Measurements from ENCODE around the gene ZNF444.
A peak's percentile ranks its signal among the peaks of the same experiment; 100 is the strongest.
"Not testable (repeated sequence)": the region's sequence is repeated elsewhere in the genome, so short reads cannot be mapped to it uniquely, and the experiment has no call there.

The ZNF444 gene

GRCh38 chr19:56140583-56141416, at the start of gene ZNF444:
Gene ZNF444, plus strand, starts transcription at chr19:56141287. Its CDS starts 5,625 bp downstream, at chr19:56146912.
- peak within 1 kb of the TSS; percentile 82 for H3K4me3 ChIP-seq (ENCODE audit: low read depth, low read length)
- H3K36me3 ChIP-seq (ENCODE audit: insufficient read depth, low read length), result no peaks in the 10 kb centered on the region
- H3K27ac ChIP-seq (ENCODE audit: low read depth, low read length), result peak within 1 kb of the TSS; percentile 78
- H3K79me2 ChIP-seq (ENCODE audit: control insufficient read depth, insufficient read depth, low read length, unreplicated experiment), result peaks cover 10% of the 10 kb centered on the region
- no peaks in the 10 kb centered on the region for H3K27me3 ChIP-seq (ENCODE audit: insufficient read depth, low read length)
- no peaks in the 10 kb centered on the region for H3K4me1 ChIP-seq (ENCODE audit: control insufficient read depth, insufficient read depth, low read length, unreplicated experiment)
- peak within 1 kb of the TSS; percentile 94 for H2AFZ ChIP-seq (ENCODE audit: low read length, unreplicated experiment)

- no peak overlapping the region for H3K4me3 ChIP-seq (ENCODE audit: low read depth, low read length)
- H3K27me3 ChIP-seq (ENCODE audit: insufficient read depth, low read length), result no peaks in the 10 kb centered on the region
- peaks cover 6% of the 10 kb centered on the region for H3K4me1 ChIP-seq (ENCODE audit: control insufficient read depth, insufficient read depth, low read length, unreplicated experiment)
- no peaks in the 10 kb centered on the region for H3K36me3 ChIP-seq (ENCODE audit: insufficient read depth, low read length)
- H2AFZ ChIP-seq (ENCODE audit: low read length, unreplicated experiment), result no peak overlapping the region
- peak overlapping the region; percentile 29; the same call in 1 of the 2 replicates for H3K27ac ChIP-seq (ENCODE audit: low read depth, low read length)
- peaks cover 18% of the 10 kb centered on the region for H3K79me2 ChIP-seq (ENCODE audit: control insufficient read depth, insufficient read depth, low read length, unreplicated experiment)
These were observed 49.1 kb upstream of the ZNF444 start for GRCh38 chr19:56091751-56092546.

DNA sequence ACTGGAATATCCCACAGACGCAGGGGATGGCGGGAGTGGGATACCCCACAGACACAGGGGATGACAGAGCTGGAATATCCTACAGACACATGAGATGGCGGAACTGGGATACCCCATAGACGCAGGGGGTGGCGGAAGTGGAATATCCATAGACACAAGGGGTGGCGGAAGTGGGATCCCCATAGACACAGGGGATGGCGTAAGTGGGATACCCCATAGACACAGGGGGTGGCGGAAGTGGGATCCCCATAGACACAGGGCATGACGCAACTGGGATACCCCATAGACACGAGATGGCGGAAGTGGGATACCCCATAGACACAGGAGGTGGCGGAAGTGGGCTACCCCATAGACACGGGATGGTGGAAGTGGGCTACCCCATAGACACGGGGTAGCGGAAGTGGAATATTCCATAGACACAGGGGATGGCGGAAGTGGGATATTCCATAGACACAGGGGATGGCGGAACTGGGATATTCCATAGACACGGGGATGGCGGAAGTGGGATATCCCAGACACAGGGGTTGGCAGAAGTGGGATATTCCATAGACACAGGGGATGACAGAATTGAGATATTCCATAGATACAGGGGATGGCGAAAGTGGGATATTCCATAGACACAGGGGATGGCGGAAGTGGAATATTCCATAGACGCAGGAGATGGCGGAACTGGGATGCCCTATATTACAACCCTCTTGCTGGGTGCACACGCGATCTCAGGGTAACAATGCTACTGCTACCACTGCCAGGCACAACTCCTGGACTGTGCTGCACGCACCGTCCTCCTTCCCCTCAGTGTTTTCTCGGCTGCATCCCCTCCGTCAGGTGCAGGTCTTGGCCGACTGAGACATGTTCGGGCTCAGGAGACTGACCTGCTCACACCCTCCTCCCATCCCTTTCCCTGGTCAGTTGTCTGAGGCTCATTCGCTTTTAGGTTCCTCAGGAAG, 48.1 kb upstream of the ZNF444 start:
- Histone ChIP-seq H3K79me2 (ENCODE audit: control insufficient read depth, insufficient read depth, low read length, unreplicated experiment) (peaks cover 18% of the 10 kb centered on the region), H2AFZ (ENCODE audit: low read length, unreplicated experiment) (no peak overlapping the region), H3K27me3 (ENCODE audit: insufficient read depth, low read length) (no peaks in the 10 kb centered on the region), H3K4me1 (ENCODE audit: control insufficient read depth, insufficient read depth, low read length, unreplicated experiment) (peaks cover 6% of the 10 kb centered on the region), H3K36me3 (ENCODE audit: insufficient read depth, low read length) (no peaks in the 10 kb centered on the region), H3K4me3 (ENCODE audit: low read depth, low read length) (no peak overlapping the region), H3K27ac (ENCODE audit: low read depth, low read length) (no peak overlapping the region)

GRCh38 chr19:56094449-56094848, 46.6 kb upstream of the ZNF444 start:
- Histone ChIP-seq H3K4me3 (ENCODE audit: low read depth, low read length) (no peak overlapping the region), H3K27me3 (ENCODE audit: insufficient read depth, low read length) (no peaks in the 10 kb centered on the region), H3K4me1 (ENCODE audit: control insufficient read depth, insufficient read depth, low read length, unreplicated experiment) (peaks cover 6% of the 10 kb centered on the region), H3K27ac (ENCODE audit: low read depth, low read length) (no peak overlapping the region), H3K79me2 (ENCODE audit: control insufficient read depth, insufficient read depth, low read length, unreplicated experiment) (peaks cover 15% of the 10 kb centered on the region), H2AFZ (ENCODE audit: low read length, unreplicated experiment) (no peak overlapping the region), H3K36me3 (ENCODE audit: insufficient read depth, low read length) (no peaks in the 10 kb centered on the region)

DNA sequence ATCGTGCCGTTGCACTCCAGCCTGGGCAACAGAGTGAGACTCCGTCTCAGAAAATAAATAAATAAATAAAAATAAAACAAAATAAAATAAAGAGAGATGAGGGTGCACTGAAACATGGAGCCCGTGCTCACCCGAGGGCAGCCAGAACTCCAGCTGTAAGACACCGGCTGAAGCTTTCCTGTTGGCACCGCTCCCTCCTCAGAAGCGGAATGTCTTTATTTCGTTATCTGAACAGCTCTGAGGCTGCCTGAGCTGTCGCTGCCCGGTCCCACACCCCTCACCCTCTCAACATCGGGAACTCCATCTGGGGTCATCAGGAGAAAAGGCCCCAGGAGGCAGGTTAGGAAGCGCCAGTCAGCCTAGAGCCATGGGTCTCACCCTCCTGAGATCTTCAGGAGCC, 44.4 kb upstream of the ZNF444 start:
- H3K4me1 ChIP-seq (ENCODE audit: control insufficient read depth, insufficient read depth, low read length, unreplicated experiment), result peaks cover 1% of the 10 kb centered on the region
- H2AFZ ChIP-seq (ENCODE audit: low read length, unreplicated experiment), result no peak overlapping the region
- H3K36me3 ChIP-seq (ENCODE audit: insufficient read depth, low read length), result no peaks in the 10 kb centered on the region
- peaks cover 5% of the 10 kb centered on the region for H3K79me2 ChIP-seq (ENCODE audit: control insufficient read depth, insufficient read depth, low read length, unreplicated experiment)
- no peak overlapping the region for H3K27ac ChIP-seq (ENCODE audit: low read depth, low read length)
- no peak overlapping the region for H3K4me3 ChIP-seq (ENCODE audit: low read depth, low read length)
- H3K27me3 ChIP-seq (ENCODE audit: insufficient read depth, low read length), result no peaks in the 10 kb centered on the region

DNA sequence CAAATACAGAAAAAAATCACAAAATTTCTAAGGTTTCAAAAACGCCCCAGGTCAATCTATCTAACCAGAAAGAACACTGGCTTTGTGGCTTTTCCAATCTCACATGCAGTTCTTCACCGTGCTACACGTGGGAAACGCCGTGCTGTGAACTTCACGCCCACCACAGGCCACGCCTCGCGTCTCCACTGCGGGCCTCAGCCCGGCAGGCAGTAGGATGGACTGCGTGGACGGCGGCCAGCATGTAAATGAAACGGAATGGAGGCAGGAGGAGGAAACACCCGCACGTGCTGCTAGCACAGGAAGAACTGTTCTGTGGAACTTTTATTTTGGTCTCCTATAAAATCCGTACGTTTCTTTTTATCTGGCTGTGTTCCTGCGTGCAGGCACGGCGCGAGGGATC, 43.8 kb upstream of the ZNF444 start:
- Histone ChIP-seq H3K4me1 (ENCODE audit: control insufficient read depth, insufficient read depth, low read length, unreplicated experiment) (no peaks in the 10 kb centered on the region), H2AFZ (ENCODE audit: low read length, unreplicated experiment) (no peak overlapping the region), H3K36me3 (ENCODE audit: insufficient read depth, low read length) (no peaks in the 10 kb centered on the region), H3K4me3 (ENCODE audit: low read depth, low read length) (no peak overlapping the region), H3K27me3 (ENCODE audit: insufficient read depth, low read length) (no peaks in the 10 kb centered on the region), H3K79me2 (ENCODE audit: control insufficient read depth, insufficient read depth, low read length, unreplicated experiment) (peaks cover 2% of the 10 kb centered on the region), H3K27ac (ENCODE audit: low read depth, low read length) (no peak overlapping the region)

DNA sequence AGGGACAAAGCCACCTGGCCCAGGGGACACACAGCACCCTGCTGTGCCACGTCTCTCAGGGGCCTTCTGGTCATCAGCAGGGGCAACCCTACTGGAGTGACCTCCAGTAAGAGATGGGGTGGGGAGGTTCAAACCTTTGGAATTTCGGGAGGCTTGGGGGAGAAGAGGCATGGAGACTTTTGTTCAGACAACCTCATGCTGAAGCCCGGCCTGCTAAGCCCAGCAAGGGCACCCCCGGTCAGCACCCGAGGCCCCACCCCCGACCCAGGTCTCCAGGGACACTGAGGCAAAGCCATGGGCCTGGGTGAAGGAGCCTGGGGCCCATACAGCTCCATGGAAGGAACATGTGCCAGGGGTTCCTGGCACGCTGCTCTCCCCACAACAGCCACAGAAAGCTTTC, 43.3 kb upstream of the ZNF444 start:
- peaks cover 4% of the 10 kb centered on the region for H3K79me2 ChIP-seq (ENCODE audit: control insufficient read depth, insufficient read depth, low read length, unreplicated experiment)
- H3K36me3 ChIP-seq (ENCODE audit: insufficient read depth, low read length), result no peaks in the 10 kb centered on the region
- no peak overlapping the region for H3K27ac ChIP-seq (ENCODE audit: low read depth, low read length)
- no peak overlapping the region for H3K4me3 ChIP-seq (ENCODE audit: low read depth, low read length)
- no peaks in the 10 kb centered on the region for H3K27me3 ChIP-seq (ENCODE audit: insufficient read depth, low read length)
- no peak overlapping the region for H2AFZ ChIP-seq (ENCODE audit: low read length, unreplicated experiment)
- H3K4me1 ChIP-seq (ENCODE audit: control insufficient read depth, insufficient read depth, low read length, unreplicated experiment), result no peaks in the 10 kb centered on the region

- H3K4me1 ChIP-seq (ENCODE audit: control insufficient read depth, insufficient read depth, low read length, unreplicated experiment); H3K27me3 ChIP-seq (ENCODE audit: insufficient read depth, low read length); H3K4me3 ChIP-seq (ENCODE audit: low read depth, low read length); H3K27ac ChIP-seq (ENCODE audit: low read depth, low read length); H2AFZ ChIP-seq (ENCODE audit: low read length, unreplicated experiment); H3K79me2 ChIP-seq (ENCODE audit: control insufficient read depth, insufficient read depth, low read length, unreplicated experiment); H3K36me3 ChIP-seq (ENCODE audit: insufficient read depth, low read length): not testable (repeated sequence)
These were observed 42.9 kb upstream of the ZNF444 start for GRCh38 chr19:56098237-56098636.

GRCh38 chr19:56098731-56099568, 42.1 kb upstream of the ZNF444 start:
- H3K27me3 ChIP-seq (ENCODE audit: insufficient read depth, low read length), result no peaks in the 10 kb centered on the region
- H2AFZ ChIP-seq (ENCODE audit: low read length, unreplicated experiment), result no peak overlapping the region
- H3K4me1 ChIP-seq (ENCODE audit: control insufficient read depth, insufficient read depth, low read length, unreplicated experiment), result no peaks in the 10 kb centered on the region
- H3K27ac ChIP-seq (ENCODE audit: low read depth, low read length), result no peak overlapping the region
- H3K79me2 ChIP-seq (ENCODE audit: control insufficient read depth, insufficient read depth, low read length, unreplicated experiment), result peaks cover 10% of the 10 kb centered on the region
- no peaks in the 10 kb centered on the region for H3K36me3 ChIP-seq (ENCODE audit: insufficient read depth, low read length)
- no peak overlapping the region for H3K4me3 ChIP-seq (ENCODE audit: low read depth, low read length)
